NCI-H460 (cell line): ENCODE measurements around the gene ARL3. TPM values are rescaled to one million over a fixed set of nuclear protein-coding genes. Genes with fewer than 3 reads are reported as not detected.

ENCODE experiments used
- DNase-seq: peaks from one replicate; pipeline ENCODE4 v3.0.0-alpha.2; 2016; ENCODE audit warnings: low read depth; ENCODE audit errors: extremely low read depth
- total RNA-seq: library from RNA; depleted of rRNA; stranded (reverse); fragments of >200 nt; shearing (Covaris generic); gene quantifications from 2 replicates; pipeline ENCODE4 v1.2.3, GENCODE V29; 2014

ARL3 gene
- total RNA-seq, 1 experiment from 2014 or later: 7.4 TPM

DNA sequence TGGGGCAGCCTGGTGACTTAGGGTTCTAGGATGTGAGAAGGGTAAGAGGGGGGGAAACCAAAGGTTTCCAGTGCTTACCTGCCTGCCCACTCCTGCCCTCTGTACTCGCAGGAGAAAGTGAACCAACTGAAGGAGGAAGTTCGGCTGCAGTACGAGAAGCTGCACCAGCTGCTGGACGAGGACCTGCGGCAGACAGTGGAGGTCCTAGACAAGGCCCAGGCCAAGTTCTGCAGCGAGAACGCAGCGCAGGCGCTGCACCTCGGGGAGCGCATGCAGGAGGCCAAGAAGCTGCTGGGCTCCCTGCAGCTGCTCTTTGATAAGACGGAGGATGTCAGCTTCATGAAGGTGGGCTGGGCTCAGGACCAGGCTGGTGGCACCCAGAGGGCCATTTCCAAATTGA is 59.2 kb downstream of the ARL3 start:
- DNase-seq: no peak

GRCh38 chr10:102654566-102654965 is 59.6 kb downstream of the ARL3 start:
- no peak for DNase-seq

GRCh38 chr10:102653060-102653459 is 61.1 kb downstream of the ARL3 start:
- no peak for DNase-seq

DNA sequence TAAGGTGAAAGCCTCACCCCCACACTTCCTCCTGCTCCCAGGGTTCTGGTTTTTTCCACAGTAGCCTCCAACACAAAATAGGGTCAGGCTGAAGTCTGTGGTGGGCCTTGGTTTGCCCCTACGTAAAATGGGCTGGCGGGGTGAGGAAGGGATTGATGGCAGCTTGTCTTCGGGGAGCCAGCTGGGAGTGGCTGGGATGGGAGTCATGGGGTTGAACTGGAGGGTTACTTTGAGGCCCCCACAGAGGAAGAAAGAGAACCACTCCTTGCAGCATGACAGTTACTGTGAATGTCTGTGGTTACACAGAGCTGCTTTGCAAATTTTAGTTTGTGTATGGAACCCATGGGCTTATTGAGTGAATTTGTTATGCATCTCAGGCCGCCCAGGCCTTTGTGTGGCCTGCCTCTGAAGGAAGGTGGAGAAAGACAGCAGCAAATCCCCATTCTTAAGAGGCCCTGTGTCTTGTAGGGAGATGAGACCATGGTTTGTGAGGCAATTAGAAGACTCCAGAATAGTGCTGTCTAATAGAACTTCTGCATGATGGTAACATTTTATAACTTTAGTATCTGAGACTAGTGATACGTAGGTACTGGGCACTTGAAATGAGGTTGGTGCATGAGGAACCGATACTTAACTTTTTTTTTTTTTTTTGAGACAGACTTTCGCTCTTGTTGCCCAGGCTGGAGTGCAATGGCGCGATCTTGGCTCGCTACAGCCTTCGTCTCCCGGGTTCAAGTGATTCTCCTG is 61.9 kb downstream of the ARL3 start:
- no peak for DNase-seq

GRCh38 chr10:102651455-102652169 is 62.6 kb downstream of the ARL3 start:
- no peak for DNase-seq

DNA sequence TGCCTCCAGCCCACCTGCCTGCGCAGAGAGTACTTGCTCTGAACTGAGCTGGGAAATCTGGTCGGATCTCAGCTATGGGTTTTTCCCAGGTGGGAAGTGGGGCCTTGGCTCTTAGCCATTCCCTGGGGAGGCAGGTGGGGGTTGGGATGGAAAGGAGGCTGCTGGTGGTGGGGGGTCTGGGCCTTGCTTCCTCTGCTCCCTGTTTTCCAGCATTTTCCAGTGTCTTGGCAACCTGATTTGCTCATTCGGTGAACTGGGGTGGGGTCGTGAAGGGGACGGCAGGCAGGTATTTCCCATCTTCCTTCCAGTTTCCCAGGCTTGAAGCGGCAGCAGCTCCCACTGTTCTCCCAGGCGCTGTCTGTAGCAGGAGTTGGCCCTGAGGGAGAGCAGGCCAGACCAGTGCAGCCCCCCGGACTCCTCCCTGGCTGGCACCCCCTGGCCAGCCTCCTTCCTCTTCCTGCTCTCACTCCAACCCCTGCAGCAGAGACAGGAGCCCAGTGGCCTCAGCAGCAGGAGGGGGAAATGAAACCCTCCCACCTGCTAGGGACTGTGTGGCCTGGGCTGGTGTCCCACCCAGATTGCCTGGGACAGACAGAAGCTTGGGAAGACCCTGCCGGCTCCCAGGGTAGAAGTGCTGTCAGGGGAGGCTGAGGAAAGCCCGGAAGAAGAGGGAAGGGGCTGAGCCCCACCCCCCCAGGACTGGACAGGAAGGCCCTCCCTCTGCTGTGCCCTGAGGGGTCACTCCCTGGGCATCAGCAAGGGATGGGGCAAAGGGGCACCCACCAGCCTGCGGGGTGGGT is 63.3 kb downstream of the ARL3 start:
- DNase-seq: no peak

DNA sequence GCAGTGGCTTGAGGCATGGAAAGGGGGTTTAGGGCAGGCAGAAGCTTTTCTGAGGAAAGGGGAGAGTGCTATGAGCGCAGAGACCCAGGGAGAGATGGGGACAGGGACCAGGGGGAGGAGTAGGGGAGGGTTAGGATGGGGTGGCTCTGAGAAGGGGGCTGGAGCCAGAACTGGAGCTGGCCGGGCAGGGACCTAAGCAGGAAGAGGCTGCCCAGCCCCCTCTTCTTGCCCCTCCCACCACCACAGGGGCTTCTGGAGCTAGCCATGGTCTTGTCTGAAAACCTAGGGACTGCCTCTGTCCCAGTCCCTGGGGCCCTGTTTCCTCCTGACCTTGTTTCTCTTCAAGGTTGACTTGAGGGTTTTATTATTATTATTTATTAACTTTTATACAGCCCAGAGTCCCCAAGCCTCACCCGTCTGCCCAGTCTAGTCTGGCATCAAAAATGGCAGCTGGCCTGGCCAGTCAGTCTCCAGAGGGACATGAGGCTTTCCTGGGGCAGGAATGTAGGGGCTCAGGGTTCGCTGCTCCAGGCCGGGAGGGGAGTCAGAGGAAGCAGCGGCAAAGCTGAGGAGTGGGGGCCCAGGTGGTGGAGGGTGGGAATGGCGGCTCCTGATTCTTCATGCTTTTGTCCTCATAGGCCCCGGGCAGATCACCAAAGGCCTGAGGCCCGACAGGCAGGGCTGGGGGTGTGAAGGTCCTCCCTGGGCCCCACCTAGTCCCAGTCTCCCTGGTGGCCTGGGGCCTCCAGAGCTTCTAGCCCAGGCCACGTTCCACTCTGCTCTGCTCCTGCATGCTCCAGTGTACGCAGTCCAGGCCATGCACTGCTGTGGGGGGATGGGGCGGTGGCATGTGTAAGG is 64.2 kb downstream of the ARL3 start:
- DNase-seq: no peak

DNA sequence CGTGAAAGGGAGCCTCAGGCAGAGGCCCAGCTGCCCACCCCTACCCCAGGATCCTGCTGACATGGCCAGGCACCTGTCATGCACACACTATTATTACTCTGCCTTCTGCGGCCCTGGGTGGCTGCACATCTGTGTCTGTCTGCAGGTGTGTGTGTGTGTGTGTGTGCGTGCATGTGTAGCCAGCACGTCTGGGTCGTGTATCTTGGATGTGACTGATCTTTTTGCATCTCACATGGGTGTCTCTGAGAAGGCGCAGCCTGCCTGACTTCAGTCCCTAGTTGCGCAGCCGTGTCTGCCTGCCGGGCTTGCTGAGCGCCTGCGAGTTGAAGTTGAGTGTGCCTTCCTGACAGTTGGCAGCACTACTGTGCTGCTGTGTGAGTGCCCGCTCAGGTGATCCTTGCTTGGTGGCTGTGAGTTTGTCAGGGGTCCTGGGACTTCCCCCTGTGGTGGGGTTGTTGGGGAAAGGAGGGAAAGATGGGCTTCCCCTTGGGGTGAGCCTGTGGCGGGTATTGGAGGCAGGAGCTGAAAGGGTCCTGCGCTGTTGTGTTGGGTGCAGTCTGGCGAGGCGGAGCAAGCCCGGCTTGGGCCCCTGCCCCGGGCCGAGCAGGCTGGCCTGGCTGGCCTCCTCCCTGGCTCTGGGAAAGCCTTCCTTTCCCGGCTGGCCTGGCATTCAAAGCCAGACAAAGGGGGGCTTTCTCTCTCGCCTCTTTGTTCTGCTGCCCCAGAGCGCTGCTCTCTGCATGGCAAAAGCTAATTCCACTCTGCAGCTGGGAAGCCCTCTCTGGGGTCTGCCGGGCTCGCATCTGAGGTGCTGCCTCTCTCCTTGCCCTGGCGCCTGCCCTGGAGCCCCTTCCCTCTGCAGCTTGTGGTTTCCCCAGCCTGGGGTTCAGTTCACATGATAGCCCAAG is 65.1 kb downstream of the ARL3 start:
- no peak for DNase-seq

DNA sequence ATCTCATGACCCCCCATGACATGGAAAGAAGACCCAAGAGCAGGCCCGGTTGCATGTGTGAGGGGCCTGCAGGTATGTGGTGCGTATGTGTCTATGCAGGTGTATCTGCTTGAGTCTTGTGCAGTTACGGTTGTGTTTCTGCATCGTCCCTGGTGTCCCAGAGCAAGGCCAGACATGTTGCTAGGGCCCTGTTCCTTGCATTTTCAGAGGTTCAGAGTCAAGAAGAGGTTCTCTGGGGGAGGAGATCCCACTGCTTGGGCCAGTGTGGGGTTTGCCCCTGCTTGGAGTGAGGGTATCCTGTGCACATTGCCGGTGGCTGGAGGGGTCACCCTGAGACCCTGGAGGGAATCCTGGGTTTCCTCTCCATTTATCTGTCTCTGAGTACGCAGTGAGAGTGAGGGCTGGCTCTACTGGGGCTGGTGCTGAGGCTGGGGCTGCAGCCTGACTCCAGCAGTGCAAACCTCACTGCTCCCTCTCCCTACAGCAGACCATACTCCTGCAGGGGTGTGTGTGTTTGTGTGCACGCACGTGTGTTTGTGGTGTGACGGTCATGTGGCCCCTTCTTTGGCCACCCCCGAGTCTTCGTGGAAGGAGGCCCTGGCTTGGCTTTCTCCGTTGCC is 65.8 kb downstream of the ARL3 start:
- no peak for DNase-seq

GRCh38 chr10:102647443-102648268 is 66.5 kb downstream of the ARL3 start:
- DNase-seq: no peak

DNA sequence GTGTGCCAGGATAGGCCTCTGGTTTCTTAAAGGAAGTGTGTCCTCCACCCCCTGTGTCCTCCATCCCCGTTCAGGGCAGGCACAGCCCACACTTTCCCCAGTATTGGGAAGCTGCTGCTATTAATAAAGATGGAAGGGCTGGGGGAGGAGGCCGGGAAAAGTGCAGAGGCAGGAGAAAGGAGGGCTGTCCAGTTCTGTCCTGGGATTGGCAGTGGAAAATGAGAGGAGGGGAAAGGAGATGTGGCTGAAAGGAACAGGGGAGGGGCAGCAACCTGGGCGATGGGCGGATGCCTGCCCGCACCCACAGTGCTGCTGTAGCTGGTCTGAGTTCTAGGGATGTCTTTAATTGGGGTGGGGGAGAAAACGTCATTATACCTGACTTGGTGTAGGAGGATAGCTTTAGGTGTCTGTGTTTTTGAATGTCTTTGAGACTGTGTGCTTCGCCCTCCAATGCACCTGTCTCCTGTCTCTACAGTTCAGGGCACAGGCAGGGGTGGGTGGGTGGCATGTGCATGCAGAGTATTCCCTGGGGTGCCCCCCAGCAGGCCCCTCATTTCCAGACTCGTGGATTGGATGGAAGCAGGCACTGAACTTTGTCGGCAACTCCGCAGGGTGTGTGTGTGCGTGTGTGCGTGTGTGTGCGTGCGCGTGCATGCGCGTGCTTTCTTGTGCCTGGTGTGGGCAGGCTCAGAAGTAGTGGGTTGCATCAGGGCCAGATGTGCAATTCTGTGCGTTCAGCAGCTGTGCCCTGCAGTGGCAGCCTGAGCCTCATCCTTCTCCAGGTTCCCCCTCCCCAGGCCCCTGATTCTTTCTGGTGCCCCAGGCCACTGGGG is 67.4 kb downstream of the ARL3 start:
- DNase-seq: no peak

DNA sequence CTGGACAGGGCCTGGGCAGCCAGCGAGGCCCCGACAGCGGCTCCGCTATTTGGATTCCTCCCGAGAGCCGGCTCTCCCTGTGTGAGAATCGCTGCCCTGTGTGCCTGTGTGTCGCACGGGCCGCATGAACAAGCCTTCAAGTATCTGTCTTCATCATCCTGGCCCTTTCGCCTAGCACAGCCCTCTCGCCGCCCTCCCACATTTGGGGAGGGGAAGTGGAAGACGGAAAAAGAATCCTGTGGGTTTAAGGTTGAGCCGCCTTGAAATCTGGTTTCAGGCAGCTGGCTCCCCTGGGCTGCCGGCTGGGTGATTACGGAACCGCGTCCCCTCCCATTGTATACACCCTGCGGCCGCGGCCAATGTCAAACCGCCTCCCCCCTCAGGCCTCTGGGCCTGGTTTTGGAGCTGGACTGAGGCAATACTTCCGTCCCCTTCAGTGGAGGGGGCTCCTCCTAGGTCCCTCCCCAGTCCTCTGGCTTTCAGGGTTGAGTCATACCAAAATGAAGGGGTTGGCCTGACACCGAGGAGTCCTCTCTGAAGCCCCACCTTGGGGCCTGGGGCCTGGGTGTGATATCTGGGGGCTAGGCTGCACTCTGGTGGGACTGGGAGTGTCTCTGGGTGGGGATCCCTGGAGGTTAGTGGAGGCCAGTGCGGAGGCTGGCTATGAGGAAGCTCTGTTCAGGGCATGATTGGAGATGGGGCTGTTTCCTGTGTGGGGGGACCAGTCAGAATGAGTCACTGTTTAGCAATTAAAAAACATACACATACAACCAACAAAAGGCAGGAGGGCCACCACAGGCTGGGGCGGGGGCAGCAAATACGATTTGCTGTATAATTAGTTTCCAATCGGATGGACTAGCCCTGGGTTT is 68.2 kb downstream of the ARL3 start:
- DNase-seq: peak; percentile 45

- DNase-seq: peak; percentile 59
Observed at GRCh38 chr10:102645388-102645740, 68.8 kb downstream of the ARL3 start.

DNA sequence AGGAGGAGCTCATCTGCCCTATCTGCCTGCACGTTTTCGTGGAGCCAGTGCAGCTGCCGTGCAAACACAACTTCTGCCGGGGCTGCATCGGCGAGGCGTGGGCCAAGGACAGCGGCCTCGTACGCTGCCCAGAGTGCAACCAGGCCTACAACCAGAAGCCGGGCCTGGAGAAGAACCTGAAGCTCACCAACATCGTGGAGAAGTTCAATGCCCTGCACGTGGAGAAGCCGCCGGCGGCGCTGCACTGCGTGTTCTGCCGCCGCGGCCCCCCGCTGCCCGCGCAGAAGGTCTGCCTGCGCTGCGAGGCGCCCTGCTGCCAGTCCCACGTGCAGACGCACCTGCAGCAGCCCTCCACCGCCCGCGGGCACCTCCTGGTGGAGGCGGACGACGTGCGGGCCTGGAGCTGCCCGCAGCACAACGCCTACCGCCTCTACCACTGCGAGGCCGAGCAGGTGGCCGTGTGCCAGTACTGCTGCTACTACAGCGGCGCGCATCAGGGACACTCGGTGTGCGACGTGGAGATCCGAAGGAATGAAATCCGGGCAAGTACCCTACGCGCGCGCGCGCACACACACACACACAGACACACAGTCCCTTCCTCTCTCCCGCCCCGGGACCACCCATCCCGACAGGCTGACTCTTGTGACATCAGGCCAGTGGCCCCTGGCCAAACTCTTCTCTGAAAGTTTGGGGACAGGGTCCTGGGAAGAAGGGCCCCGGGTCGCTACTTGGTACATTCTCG is 69.4 kb downstream of the ARL3 start:
- peak; percentile 70 for DNase-seq

DNA sequence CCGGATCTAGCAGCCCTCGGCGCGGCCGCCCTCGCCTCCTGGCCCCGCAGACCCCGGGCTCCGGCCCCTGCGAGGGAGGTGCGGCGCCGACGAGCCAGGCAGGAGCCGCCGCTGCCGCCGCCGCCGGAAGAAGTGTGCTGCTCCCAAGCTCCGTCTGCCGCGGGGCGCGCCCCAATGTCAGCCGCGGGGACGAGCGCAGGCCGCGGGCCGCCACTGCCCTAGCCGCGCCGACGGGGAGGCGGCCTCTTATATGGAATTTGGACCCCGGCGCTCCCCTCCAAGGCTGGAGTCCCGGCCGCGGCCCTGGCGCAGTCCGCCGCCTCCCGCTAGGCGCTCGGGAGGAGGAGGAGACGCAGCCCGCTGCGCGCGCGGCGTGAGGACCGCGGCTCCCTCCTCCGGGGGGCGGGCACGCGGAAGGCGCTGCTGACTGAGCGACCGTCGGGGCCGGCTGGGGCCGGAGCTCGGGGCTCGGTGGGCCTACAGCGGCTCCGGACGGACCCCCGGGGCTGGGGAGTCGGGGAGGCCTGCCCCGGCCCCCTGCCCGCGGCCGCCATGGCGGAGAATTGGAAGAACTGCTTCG is 70.0 kb downstream of the ARL3 start, which contains the start of gene TRIM8:
TSS of gene TRIM8 (plus strand) at position 414 of the 580 bp plus-strand sequence. CDS start at position 553, 139 bp downstream.
- peak; percentile 29 for DNase-seq
